ENCODE data around the gene TIMP1. TPM values are rescaled to one million over a fixed set of nuclear protein-coding genes. Genes with fewer than 3 reads are reported as not detected.
"Not testable (repeated sequence)": the region's sequence is repeated elsewhere in the genome, so short reads cannot be mapped to it uniquely, and the experiment has no call there.

Gene TIMP1
- total RNA-seq, 4 donors from 2014 or later, result 133 to 621 (median 176) TPM

DNA sequence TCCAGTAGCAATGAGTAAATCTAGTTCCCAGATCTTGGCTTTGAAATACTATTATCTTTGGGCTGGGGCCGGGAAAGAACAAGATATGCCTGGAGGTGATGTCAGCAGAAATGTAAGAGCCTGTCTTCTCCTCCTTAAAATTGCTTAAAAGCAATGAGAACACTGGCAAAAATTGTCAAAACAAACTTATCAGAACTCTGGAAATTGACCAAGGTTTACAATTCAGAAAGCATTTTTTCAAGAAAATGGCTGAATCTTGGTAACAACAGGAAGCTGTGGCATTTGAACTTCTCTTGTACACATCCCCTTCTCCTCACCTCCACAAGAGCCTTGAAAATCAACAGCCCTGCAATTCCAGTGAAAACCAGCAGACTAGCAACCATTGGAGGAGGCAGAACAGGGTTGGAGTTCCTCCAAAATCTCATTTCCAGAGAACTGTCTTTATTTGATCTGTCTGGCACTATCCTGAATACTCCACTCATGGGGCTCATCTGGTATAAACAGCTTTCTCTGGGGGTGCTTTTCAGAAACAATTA, 13.5 kb downstream of the TIMP1 start:
- Histone ChIP-seq H3K4me3 (no peak overlapping the region), H3K36me3 (no peaks in the 10 kb centered on the region), H3K27me3 (no peaks in the 10 kb centered on the region), H3K27ac (peak overlapping the region in 2 of 4 donors; percentile 59 to 66), H3K9me3 (peaks cover 0 to 21% (median 6%) of the 10 kb centered on the region in 4 donors), H3K4me1 (no peaks in the 10 kb centered on the region)
- no peak for DNase-seq (ENCODE audit: low spot score in 2 of 2)
- TF ChIP-seq POLR2A (IDR thresholded peaks at IDR 0.05), result no peak
- TF ChIP-seq, protein P1, sequence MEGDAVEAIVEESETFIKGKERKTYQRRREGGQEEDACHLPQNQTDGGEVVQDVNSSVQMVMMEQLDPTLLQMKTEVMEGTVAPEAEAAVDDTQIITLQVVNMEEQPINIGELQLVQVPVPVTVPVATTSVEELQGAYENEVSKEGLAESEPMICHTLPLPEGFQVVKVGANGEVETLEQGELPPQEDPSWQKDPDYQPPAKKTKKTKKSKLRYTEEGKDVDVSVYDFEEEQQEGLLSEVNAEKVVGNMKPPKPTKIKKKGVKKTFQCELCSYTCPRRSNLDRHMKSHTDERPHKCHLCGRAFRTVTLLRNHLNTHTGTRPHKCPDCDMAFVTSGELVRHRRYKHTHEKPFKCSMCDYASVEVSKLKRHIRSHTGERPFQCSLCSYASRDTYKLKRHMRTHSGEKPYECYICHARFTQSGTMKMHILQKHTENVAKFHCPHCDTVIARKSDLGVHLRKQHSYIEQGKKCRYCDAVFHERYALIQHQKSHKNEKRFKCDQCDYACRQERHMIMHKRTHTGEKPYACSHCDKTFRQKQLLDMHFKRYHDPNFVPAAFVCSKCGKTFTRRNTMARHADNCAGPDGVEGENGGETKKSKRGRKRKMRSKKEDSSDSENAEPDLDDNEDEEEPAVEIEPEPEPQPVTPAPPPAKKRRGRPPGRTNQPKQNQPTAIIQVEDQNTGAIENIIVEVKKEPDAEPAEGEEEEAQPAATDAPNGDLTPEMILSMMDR (IDR thresholded peaks at IDR 0.05), result no peak
- no peak for TF ChIP-seq EP300 (IDR thresholded peaks at IDR 0.05)
- WGBS, 2 donors, result 59 to 63% methylated on average over 1 of the region's 1 CpG

DNA sequence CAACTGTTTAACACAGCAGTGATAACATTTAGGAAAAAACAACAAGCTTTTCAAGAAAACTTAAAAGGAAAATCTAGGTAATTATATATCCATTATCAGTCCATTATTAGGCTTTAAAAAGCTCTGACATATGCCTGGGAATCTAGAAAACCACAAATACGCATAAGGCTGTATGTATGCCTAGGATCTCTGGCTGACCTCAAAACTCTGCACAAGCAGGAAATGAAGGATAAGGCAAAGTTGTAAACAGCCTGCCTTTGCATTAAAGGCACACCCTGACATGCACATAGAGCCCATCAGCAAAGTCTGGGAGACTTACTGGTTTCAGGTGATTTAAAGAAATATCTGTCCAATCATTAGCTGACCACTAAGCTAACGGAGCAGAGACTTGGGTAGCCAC, 14.0 kb downstream of the TIMP1 start:
- Histone ChIP-seq H3K4me1 (no peaks in the 10 kb centered on the region), H3K4me3 (no peak overlapping the region), H3K36me3 (no peaks in the 10 kb centered on the region), H3K27me3 (no peaks in the 10 kb centered on the region), H3K9me3 (peaks cover 0 to 21% (median 6%) of the 10 kb centered on the region in 4 donors), H3K27ac (peak overlapping the region in 2 of 4 donors; percentile 59 to 66)
- no peak for TF ChIP-seq POLR2A (IDR thresholded peaks at IDR 0.05)
- TF ChIP-seq, protein P1 (IDR thresholded peaks at IDR 0.05), result no peak
- TF ChIP-seq EP300 (IDR thresholded peaks at IDR 0.05), result no peak
- no peak for DNase-seq (ENCODE audit: low spot score in 2 of 2)
- WGBS, 2 donors, result 51 to 79% methylated on average over 2 of the region's 2 CpGs

DNA sequence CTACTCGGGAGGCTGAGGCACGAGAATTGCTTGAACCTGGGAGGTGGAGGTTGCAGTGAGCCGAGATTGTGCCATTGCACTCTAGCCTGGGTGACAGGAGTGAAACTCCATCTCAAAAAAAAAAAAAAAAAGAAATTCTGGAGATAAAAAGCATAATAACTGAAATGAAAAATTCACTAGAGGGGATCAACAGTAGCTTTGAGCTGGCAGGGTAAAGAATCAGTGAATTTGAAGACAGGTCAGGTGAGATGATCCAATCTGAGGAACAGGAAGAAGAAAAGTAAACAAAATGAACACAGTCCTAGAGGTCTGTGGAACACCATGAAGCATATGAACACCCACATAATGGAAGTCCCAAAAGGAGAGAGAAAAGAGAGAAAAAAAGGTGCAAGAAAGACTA, 15.0 kb downstream of the TIMP1 start:
- Histone ChIP-seq H3K27ac (no peak overlapping the region), H3K4me1 (no peaks in the 10 kb centered on the region), H3K36me3 (no peaks in the 10 kb centered on the region), H3K4me3 (no peak overlapping the region), H3K9me3 (peaks cover 0 to 21% (median 6%) of the 10 kb centered on the region in 4 donors), H3K27me3 (no peaks in the 10 kb centered on the region)
- no peak for DNase-seq (ENCODE audit: low spot score in 2 of 2)
- 82 to 100% methylated on average over 3 of the region's 3 CpGs for WGBS, 2 donors
- TF ChIP-seq EP300 (IDR thresholded peaks at IDR 0.05) (no peak), POLR2A (IDR thresholded peaks at IDR 0.05) (no peak)
- TF ChIP-seq, protein P1 (IDR thresholded peaks at IDR 0.05), result no peak

DNA sequence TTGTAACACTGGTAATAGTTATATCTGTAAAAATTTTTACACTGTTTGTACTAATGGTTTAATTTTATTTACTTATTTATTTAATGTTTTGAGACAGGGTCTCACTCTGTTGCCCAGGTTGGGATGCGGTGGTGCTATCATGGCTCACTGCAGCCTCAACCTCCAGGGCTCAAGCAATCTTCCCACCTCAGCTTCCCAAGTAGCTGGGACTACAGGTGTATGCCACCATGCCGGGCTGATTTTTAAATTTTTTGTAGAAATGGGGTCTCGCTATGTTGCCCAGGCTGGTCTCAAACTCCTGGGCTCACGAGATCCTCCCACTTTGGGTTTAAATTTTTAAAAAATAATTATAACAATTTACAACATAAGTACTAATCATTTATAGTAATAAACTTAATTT, 20.9 kb downstream of the TIMP1 start:
- H3K27ac ChIP-seq; H3K9me3 ChIP-seq; DNase-seq (ENCODE audit: low spot score in 2 of 2); H3K27me3 ChIP-seq; H3K36me3 ChIP-seq; H3K4me3 ChIP-seq; H3K4me1 ChIP-seq: not testable (repeated sequence)
- 93 to 95% methylated on average over 4 of the region's 4 CpGs for WGBS, 2 donors

DNA sequence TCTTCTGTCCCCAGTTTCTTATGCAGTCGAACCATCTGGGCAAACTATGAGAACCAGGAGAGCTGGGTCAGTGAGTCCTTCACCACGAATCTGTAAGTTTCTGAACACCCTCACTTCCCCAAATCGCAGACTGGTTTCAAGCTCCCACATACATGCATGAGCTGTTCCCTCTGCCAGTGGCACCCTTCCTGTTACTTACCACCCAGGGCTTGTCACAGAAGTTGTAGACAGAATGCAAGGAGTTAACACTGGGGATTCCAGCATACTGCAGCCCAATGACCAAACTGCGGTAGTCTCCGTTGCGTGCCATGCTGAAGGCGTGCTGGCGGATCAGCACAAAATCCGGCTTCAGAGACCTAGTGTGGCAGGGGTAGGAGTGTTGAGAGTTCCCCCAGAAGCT, 22.8 kb downstream of the TIMP1 start:
- H3K9me3 ChIP-seq, result no peaks in the 10 kb centered on the region
- no peak for DNase-seq (ENCODE audit: low spot score in 2 of 2)
- no peaks in the 10 kb centered on the region for H3K4me1 ChIP-seq
- TF ChIP-seq POLR2A (IDR thresholded peaks at IDR 0.05), result no peak
- TF ChIP-seq, protein P1 (IDR thresholded peaks at IDR 0.05), result no peak
- TF ChIP-seq EP300 (IDR thresholded peaks at IDR 0.05), result no peak
- H3K4me3 ChIP-seq, result no peak overlapping the region
- no peaks in the 10 kb centered on the region for H3K36me3 ChIP-seq
- 62 to 85% methylated on average over 6 to 9 of the region's 9 CpGs for WGBS, 2 donors
- no peak overlapping the region for H3K27ac ChIP-seq
- no peaks in the 10 kb centered on the region for H3K27me3 ChIP-seq

DNA sequence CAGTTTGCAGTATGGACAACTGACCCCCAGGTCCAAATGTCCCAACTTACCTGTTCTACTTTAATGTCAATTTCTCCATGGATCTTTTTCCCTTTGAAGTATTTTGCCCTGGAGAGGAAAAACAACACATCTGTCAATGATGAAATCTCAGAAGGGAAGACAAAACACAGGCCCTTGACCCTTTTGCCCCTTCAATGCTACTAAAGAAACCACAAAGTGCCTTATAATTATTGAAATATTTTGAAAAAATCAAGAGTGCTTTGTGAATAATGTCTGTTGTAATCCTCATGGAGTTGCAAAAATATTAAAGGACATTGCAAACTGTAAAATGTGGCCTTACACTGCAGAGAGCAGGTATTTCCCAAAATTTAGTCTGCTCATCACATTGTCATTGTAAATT, 24.9 kb downstream of the TIMP1 start:
- Histone ChIP-seq H3K36me3 (no peaks in the 10 kb centered on the region), H3K4me3 (no peak overlapping the region), H3K9me3 (no peaks in the 10 kb centered on the region), H3K4me1 (no peaks in the 10 kb centered on the region), H3K27ac (no peak overlapping the region), H3K27me3 (no peaks in the 10 kb centered on the region)
- TF ChIP-seq EP300 (IDR thresholded peaks at IDR 0.05), result no peak
- no peak for TF ChIP-seq POLR2A (IDR thresholded peaks at IDR 0.05)
- TF ChIP-seq, protein P1 (IDR thresholded peaks at IDR 0.05), result no peak
- DNase-seq (ENCODE audit: low spot score in 2 of 2), result no peak

All from tibial nerve (tissue), 4 donors.